ENCODE results near the gene RPS29. TPM values are rescaled to one million over a fixed set of nuclear protein-coding genes. Genes with fewer than 3 reads are reported as not detected.

Gene RPS29
- total RNA-seq, 1 experiment from 2014 or later, result 948 TPM

DNA sequence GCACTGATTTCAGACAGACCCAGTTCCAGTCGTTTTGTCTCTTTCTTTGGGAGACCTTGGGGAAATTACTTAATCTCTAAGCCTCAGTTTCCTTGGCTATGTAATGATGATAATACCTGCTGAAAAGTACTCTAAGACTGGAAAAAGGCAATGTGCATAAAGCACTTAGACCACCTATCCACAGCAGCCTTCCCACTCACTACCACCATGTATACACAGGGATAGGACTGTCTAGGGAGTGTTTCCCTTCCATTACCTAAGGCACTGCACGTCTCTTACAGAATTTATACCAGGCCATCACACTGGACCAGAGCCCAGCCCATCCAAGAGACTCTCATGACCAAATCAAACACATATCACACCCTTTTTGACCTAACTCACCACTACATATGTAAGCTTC lies 6.3 kb downstream of the RPS29 start:
- Mint-ChIP-seq H3K36me3 (ENCODE audit: insufficient read depth, unreplicated experiment) (peaks cover 59% of the 10 kb centered on the region), H3K4me1 (ENCODE audit: low read depth, unreplicated experiment) (peaks cover 33% of the 10 kb centered on the region), H3K27ac (ENCODE audit: unreplicated experiment) (peak overlapping the region; percentile 3), H3K27me3 (ENCODE audit: unreplicated experiment) (no peaks in the 10 kb centered on the region), H3K9me3 (ENCODE audit: low read depth, unreplicated experiment) (no peaks in the 10 kb centered on the region), H3K4me3 (ENCODE audit: low read depth, unreplicated experiment) (no peak overlapping the region)
- intact Hi-C loops (cut with micrococcal nuclease; ENCODE audit: unreplicated experiment), result no loop called here
- no TSS peak for BruUV-seq (replicated peaks)
- TF ChIP-seq, protein P1, sequence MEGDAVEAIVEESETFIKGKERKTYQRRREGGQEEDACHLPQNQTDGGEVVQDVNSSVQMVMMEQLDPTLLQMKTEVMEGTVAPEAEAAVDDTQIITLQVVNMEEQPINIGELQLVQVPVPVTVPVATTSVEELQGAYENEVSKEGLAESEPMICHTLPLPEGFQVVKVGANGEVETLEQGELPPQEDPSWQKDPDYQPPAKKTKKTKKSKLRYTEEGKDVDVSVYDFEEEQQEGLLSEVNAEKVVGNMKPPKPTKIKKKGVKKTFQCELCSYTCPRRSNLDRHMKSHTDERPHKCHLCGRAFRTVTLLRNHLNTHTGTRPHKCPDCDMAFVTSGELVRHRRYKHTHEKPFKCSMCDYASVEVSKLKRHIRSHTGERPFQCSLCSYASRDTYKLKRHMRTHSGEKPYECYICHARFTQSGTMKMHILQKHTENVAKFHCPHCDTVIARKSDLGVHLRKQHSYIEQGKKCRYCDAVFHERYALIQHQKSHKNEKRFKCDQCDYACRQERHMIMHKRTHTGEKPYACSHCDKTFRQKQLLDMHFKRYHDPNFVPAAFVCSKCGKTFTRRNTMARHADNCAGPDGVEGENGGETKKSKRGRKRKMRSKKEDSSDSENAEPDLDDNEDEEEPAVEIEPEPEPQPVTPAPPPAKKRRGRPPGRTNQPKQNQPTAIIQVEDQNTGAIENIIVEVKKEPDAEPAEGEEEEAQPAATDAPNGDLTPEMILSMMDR (IDR thresholded peaks at IDR 0.05; ENCODE audit: unreplicated experiment), result no peak
- CTCF ChIA-PET, result no interaction called here
- DNase-seq, result no peak

DNA sequence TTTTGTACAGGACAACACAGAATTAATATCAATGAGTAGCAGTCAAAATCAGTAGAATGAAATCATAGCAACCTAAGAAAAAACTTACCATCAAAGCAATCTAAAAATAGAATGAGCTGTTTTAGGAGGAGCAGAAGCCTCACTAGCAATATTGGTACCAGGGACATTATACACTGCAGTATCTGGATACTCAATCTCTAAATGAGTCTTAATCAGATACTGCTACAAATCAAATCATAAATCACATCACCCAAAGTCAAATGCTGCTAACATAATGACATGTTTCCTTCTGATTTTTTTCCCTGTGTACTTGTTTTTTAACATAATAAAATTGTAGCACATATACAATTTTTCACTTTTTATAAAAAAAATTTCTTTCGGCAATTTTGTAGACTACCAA lies 8.0 kb downstream of the RPS29 start:
- no TSS peak for BruUV-seq (replicated peaks)
- Mint-ChIP-seq H3K27me3 (ENCODE audit: unreplicated experiment) (no peaks in the 10 kb centered on the region), H3K4me3 (ENCODE audit: low read depth, unreplicated experiment) (no peak overlapping the region), H3K9me3 (ENCODE audit: low read depth, unreplicated experiment) (no peaks in the 10 kb centered on the region), H3K4me1 (ENCODE audit: low read depth, unreplicated experiment) (peaks cover 23% of the 10 kb centered on the region), H3K36me3 (ENCODE audit: insufficient read depth, unreplicated experiment) (peaks cover 42% of the 10 kb centered on the region), H3K27ac (ENCODE audit: unreplicated experiment) (no peak overlapping the region)
- TF ChIP-seq, protein P1 (IDR thresholded peaks at IDR 0.05; ENCODE audit: unreplicated experiment), result no peak
- DNase-seq, result no peak
- CTCF ChIA-PET, result no interaction called here
- intact Hi-C loops (cut with micrococcal nuclease; ENCODE audit: unreplicated experiment), result no loop called here

DNA sequence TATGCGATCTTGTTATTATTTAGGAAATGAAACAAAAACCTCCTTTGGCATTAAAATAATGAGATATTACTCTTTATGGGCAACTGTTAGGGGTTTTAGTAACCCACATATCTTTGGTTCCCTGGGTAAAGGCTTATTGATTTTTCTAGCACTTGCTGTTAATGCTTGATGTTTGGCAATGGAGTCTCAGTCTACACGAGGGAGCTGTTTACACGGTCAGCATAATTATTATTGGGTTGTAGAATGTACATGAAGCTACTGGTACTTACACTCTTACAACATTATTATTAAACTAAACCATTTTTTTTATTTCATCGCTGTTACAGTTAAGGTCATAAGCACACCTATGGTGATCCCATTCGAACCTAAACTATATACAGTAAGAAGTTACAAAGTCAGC lies 12.1 kb downstream of the RPS29 start:
- no peak overlapping the region for H3K4me3 Mint-ChIP-seq (ENCODE audit: low read depth, unreplicated experiment)
- intact Hi-C loops (cut with micrococcal nuclease; ENCODE audit: unreplicated experiment), result no loop called here
- BruUV-seq (replicated peaks), result no TSS peak
- CTCF ChIA-PET, result no interaction called here
- H3K4me1 Mint-ChIP-seq (ENCODE audit: low read depth, unreplicated experiment), result no peaks in the 10 kb centered on the region
- TF ChIP-seq, protein P1 (IDR thresholded peaks at IDR 0.05; ENCODE audit: unreplicated experiment), result no peak
- no peak for DNase-seq
- peaks cover 11% of the 10 kb centered on the region for H3K36me3 Mint-ChIP-seq (ENCODE audit: insufficient read depth, unreplicated experiment)
- H3K27me3 Mint-ChIP-seq (ENCODE audit: unreplicated experiment), result no peaks in the 10 kb centered on the region
- peaks cover 3% of the 10 kb centered on the region for H3K9me3 Mint-ChIP-seq (ENCODE audit: low read depth, unreplicated experiment)
- H3K27ac Mint-ChIP-seq (ENCODE audit: unreplicated experiment), result no peak overlapping the region

DNA sequence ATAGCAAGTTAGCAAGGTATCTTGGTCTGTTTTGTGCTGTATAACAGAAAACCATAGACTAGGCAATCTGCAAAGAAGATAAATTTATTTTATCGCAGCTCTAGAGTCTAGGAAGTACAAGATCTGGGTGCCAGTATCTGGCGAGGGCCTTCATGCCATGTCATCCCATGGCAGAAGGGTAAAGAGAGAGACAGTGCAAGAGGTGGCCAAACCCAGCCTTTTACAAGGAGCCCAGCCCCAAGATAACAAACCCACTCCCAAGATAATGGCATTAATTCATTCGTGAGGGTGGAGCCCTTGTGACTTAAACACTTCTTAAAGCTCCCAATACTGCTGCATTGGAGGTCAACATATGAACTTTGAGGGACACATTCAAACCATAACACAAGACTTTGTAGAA lies 16.9 kb downstream of the RPS29 start:
- H3K27ac Mint-ChIP-seq (ENCODE audit: unreplicated experiment), result no peak overlapping the region
- intact Hi-C loops (cut with micrococcal nuclease; ENCODE audit: unreplicated experiment), result no loop called here
- H3K27me3 Mint-ChIP-seq (ENCODE audit: unreplicated experiment), result no peaks in the 10 kb centered on the region
- BruUV-seq (replicated peaks), result no TSS peak
- TF ChIP-seq, protein P1 (IDR thresholded peaks at IDR 0.05; ENCODE audit: unreplicated experiment), result no peak
- no peaks in the 10 kb centered on the region for H3K4me1 Mint-ChIP-seq (ENCODE audit: low read depth, unreplicated experiment)
- CTCF ChIA-PET, result no interaction called here
- peaks cover 3% of the 10 kb centered on the region for H3K9me3 Mint-ChIP-seq (ENCODE audit: low read depth, unreplicated experiment)
- no peak overlapping the region for H3K4me3 Mint-ChIP-seq (ENCODE audit: low read depth, unreplicated experiment)
- H3K36me3 Mint-ChIP-seq (ENCODE audit: insufficient read depth, unreplicated experiment), result no peaks in the 10 kb centered on the region
- DNase-seq, result no peak

DNA sequence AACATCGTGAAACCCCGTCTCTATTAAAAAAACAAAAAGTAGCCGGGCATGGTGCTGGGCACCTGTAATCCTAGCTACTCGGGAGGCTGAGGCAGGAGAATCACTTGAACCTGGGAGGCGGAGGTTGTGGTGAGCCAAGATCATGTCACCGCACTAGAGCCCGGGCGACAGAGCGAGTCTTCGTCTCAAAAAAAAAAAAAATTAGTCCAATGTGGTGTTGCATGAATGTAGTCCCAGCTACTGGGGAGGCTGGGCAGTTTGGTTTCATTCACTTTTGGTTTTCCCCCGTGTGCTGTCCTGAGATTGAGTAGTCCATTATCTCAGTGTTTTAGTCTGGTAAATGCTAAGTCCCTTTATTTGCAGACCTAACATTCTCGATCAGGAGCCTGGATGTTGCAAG lies 19.5 kb downstream of the RPS29 start:
- no peak for DNase-seq
- intact Hi-C loops (cut with micrococcal nuclease; ENCODE audit: unreplicated experiment), result no loop called here
- BruUV-seq (replicated peaks), result no TSS peak
- Mint-ChIP-seq H3K27me3 (ENCODE audit: unreplicated experiment) (peaks cover 7% of the 10 kb centered on the region), H3K4me1 (ENCODE audit: low read depth, unreplicated experiment) (no peaks in the 10 kb centered on the region), H3K36me3 (ENCODE audit: insufficient read depth, unreplicated experiment) (no peaks in the 10 kb centered on the region), H3K27ac (ENCODE audit: unreplicated experiment) (no peak overlapping the region), H3K9me3 (ENCODE audit: low read depth, unreplicated experiment) (peaks cover 5% of the 10 kb centered on the region), H3K4me3 (ENCODE audit: low read depth, unreplicated experiment) (no peak overlapping the region)
- TF ChIP-seq, protein P1 (IDR thresholded peaks at IDR 0.05; ENCODE audit: unreplicated experiment), result no peak
- CTCF ChIA-PET, result no interaction called here
